Measurements from ENCODE around the gene RAB11FIP5. TPM values are rescaled to one million over a fixed set of nuclear protein-coding genes. Genes with fewer than 3 reads are reported as not detected.

RAB11FIP5 gene
- total RNA-seq, 1 donor from 2014 or later: 21.8 TPM

- no peaks in the 10 kb centered on the region for H3K9me3 ChIP-seq (replicated peaks)
- intact Hi-C loops (cut with micrococcal nuclease): no loop called here
- TF ChIP-seq CTCF (IDR thresholded peaks at IDR 0.05; ENCODE audit: borderline replicate concordance): no peak
- H3K4me3 ChIP-seq: no peak overlapping the region
- H3K4me1 ChIP-seq: no peaks in the 10 kb centered on the region
- no peak overlapping the region for H3K27ac ChIP-seq (replicated peaks)
- DNase-seq: no peak
- no peaks in the 10 kb centered on the region for H3K27me3 ChIP-seq (ENCODE audit: low read depth)
- no peaks in the 10 kb centered on the region for H3K36me3 ChIP-seq
These were observed 22.5 kb upstream of the RAB11FIP5 start for GRCh38 chr2:73135236-73135635.

- DNase-seq: no peak
- no peaks in the 10 kb centered on the region for H3K36me3 ChIP-seq
These were observed 21.7 kb upstream of the RAB11FIP5 start for GRCh38 chr2:73134471-73134870.

DNA sequence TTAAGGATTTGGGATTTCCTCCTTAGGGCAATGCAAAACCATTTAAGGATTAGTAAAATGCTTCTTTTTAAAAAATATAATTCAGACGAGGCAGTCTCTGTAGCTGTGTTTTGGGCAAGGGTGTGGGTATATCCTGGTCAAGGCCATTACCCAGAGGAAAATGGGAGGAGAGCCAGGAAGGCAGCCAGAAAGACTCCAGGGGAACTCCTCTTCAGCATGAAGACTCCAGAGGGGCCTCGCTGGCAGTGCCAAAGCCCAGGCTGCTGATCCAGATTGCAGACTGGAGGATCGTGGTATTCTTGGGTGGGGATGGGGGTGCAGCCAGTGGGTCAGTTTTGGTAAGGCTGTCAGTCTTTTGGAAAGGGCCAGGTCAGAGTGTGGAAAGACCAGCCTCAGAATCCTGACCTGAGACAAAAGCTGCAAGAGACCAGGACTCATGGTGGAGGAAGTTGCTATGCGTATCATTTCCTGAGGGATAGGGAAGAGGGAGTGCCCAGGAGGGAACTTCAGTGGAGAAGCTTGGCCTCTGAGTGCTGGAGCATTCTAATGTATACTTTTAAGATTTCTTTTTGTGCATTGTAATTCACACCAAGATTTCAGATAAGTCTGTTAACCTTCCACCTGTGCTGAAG, 20.9 kb upstream of the RAB11FIP5 start:
- intact Hi-C loops (cut with micrococcal nuclease): no loop called here
- H3K27ac ChIP-seq (replicated peaks): no peak overlapping the region

More at GRCh38 chr2:73134471-73134870, 21.7 kb upstream of the RAB11FIP5 start:
- TF ChIP-seq CTCF (IDR thresholded peaks at IDR 0.05; ENCODE audit: borderline replicate concordance): no peak
- no peaks in the 10 kb centered on the region for H3K4me1 ChIP-seq
- no peaks in the 10 kb centered on the region for H3K27me3 ChIP-seq (ENCODE audit: low read depth)
- intact Hi-C loops (cut with micrococcal nuclease): no loop called here
- H3K4me3 ChIP-seq: no peak overlapping the region
- no peak overlapping the region for H3K27ac ChIP-seq (replicated peaks)
- H3K9me3 ChIP-seq (replicated peaks): no peaks in the 10 kb centered on the region

DNA sequence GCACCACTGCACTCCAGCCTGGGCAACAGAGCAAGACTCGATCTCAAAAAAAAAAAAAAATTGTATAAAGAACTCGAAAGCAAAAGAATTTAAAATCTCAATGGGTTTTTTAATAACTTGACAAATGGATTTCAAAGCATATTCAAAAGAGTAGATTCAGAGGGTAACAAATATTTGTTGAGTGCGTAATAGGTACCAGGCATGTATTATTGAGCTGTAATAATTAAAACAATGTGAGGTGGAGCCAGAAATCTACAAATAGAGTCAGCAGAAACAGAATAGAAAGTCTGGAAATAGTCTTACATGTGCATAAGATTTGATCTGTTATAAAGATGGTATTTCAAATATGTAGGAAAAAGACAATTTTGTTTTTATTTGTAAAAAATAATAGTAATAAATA, 19.1 kb upstream of the RAB11FIP5 start:
- Histone ChIP-seq H3K4me3 (no peak overlapping the region), H3K9me3 (replicated peaks) (no peaks in the 10 kb centered on the region), H3K27ac (replicated peaks) (no peak overlapping the region), H3K36me3 (no peaks in the 10 kb centered on the region), H3K27me3 (ENCODE audit: low read depth) (peaks cover 4% of the 10 kb centered on the region), H3K4me1 (no peaks in the 10 kb centered on the region)
- DNase-seq: no peak
- TF ChIP-seq CTCF (IDR thresholded peaks at IDR 0.05; ENCODE audit: borderline replicate concordance): no peak
- intact Hi-C loops (cut with micrococcal nuclease): no loop called here

More for the DNA sequence above, 20.9 kb upstream of the RAB11FIP5 start:
- H3K9me3 ChIP-seq (replicated peaks): no peaks in the 10 kb centered on the region
- H3K36me3 ChIP-seq: no peaks in the 10 kb centered on the region
- no peak overlapping the region for H3K4me3 ChIP-seq
- TF ChIP-seq CTCF (IDR thresholded peaks at IDR 0.05; ENCODE audit: borderline replicate concordance): no peak
- H3K27me3 ChIP-seq (ENCODE audit: low read depth): peaks cover 2% of the 10 kb centered on the region
- no peak for DNase-seq
- no peaks in the 10 kb centered on the region for H3K4me1 ChIP-seq

DNA sequence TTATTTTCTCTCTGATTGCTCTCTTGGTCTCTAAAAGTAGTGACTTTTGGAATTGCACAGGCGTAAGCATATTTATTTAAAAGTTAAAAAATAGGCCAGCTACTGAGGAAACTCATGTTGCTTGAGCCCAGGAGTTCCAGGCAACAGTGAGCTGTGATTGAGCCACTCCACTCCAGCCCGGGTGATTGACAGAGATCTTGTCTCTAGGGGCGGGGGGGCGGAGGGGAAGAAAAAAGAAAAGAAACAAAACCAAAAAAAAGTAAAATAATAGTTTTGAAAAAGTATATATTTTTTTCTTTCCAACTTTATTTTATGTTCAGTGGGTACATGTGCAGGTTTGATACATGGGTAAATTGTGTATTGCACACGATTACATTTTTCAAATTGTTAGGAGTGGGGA, 18.0 kb upstream of the RAB11FIP5 start:
- no peaks in the 10 kb centered on the region for H3K36me3 ChIP-seq
- peaks cover 4% of the 10 kb centered on the region for H3K27me3 ChIP-seq (ENCODE audit: low read depth)
- TF ChIP-seq CTCF (IDR thresholded peaks at IDR 0.05; ENCODE audit: borderline replicate concordance): no peak
- no peak overlapping the region for H3K27ac ChIP-seq (replicated peaks)
- no peak for DNase-seq
- no peaks in the 10 kb centered on the region for H3K4me1 ChIP-seq
- intact Hi-C loops (cut with micrococcal nuclease): no loop called here
- H3K9me3 ChIP-seq (replicated peaks): no peaks in the 10 kb centered on the region
- H3K4me3 ChIP-seq: no peak overlapping the region
